Epithelial cell of proximal tubule (primary cell): ENCODE results near the gene ACOXL. TPM values are rescaled to one million over a fixed set of nuclear protein-coding genes. Genes with fewer than 3 reads are reported as not detected.
A peak's percentile ranks its signal among the peaks of the same experiment; 100 is the strongest.

ENCODE experiments used
- DNase-seq: peaks from one replicate; pipeline ENCODE4 v3.0.0-alpha.2; 2011; ENCODE audit warnings: low read depth
- H3K4me3 ChIP-seq: 2 replicates; pipeline ENCODE4 v1.5.1; 2011; ENCODE audit warnings: low read depth, mild to moderate bottlenecking, low read length
- CTCF ChIP-seq: conservative IDR thresholded peaks from 2 replicates; pipeline ENCODE4 v1.5.1; 2012; ENCODE audit warnings: low read depth, mild to moderate bottlenecking, low read length
- total RNA-seq: library from RNA; depleted of rRNA; stranded (reverse); fragments of >200 nt; gene quantifications from 2 replicates; pipeline ENCODE4 v1.2.3, GENCODE V29; 2015

The ACOXL gene
- total RNA-seq, 1 donor from 2014 or later: 0.06 TPM

- no peak for DNase-seq
- no peak overlapping the region for H3K4me3 ChIP-seq
- TF ChIP-seq CTCF: no peak
Measured at GRCh38 chr2:111031546-111032478, 299.4 kb downstream of the ACOXL start.

GRCh38 chr2:111032721-111033429, 300.5 kb downstream of the ACOXL start:
- peak; percentile 76 for DNase-seq
- no peak for TF ChIP-seq CTCF
- H3K4me3 ChIP-seq: no peak overlapping the region

- no peak for DNase-seq
- TF ChIP-seq CTCF: no peak
- H3K4me3 ChIP-seq: no peak overlapping the region
Measured at GRCh38 chr2:111034146-111034545, 301.8 kb downstream of the ACOXL start.

- H3K4me3 ChIP-seq: no peak overlapping the region
- no peak for DNase-seq
- TF ChIP-seq CTCF: no peak
Measured at GRCh38 chr2:111034606-111035005, 302.2 kb downstream of the ACOXL start.

GRCh38 chr2:111035830-111036441, 303.6 kb downstream of the ACOXL start:
- no peak for TF ChIP-seq CTCF
- DNase-seq: no peak

GRCh38 chr2:111037128-111037527, 304.8 kb downstream of the ACOXL start:
- TF ChIP-seq CTCF: no peak
- DNase-seq: no peak
- H3K4me3 ChIP-seq: no peak overlapping the region

More at GRCh38 chr2:111035830-111036441, 303.6 kb downstream of the ACOXL start:
- no peak overlapping the region for H3K4me3 ChIP-seq
